ENCODE data around the gene ARPC5. TPM values are rescaled to one million over a fixed set of nuclear protein-coding genes. Genes with fewer than 3 reads are reported as not detected.

The ARPC5 gene
- total and polyA plus RNA-seq, 2 of the 8 experiments (the other 6 are each of a cell fraction or from before 2014, with no cell fraction given) = 24.0 to 60.8 TPM

GRCh38 chr1:183653876-183654451 is 18.4 kb upstream of the ARPC5 start:
- TF ChIP-seq BCL11A (IDR thresholded peaks at IDR 0.05; ENCODE audit: low read depth in 2 of 2, low read length in 2 of 2) = no peak
- no peak for TF ChIP-seq SUZ12 (IDR thresholded peaks at IDR 0.05; ENCODE audit: low read length)
- no peak for TF ChIP-seq POLR2AphosphoS5 (IDR thresholded peaks at IDR 0.05; ENCODE audit: low read depth, low read length)
- TF ChIP-seq CBX8 (IDR thresholded peaks at IDR 0.05; ENCODE audit: borderline replicate concordance, low read depth, low read length) = no peak
- TF ChIP-seq, protein P1, sequence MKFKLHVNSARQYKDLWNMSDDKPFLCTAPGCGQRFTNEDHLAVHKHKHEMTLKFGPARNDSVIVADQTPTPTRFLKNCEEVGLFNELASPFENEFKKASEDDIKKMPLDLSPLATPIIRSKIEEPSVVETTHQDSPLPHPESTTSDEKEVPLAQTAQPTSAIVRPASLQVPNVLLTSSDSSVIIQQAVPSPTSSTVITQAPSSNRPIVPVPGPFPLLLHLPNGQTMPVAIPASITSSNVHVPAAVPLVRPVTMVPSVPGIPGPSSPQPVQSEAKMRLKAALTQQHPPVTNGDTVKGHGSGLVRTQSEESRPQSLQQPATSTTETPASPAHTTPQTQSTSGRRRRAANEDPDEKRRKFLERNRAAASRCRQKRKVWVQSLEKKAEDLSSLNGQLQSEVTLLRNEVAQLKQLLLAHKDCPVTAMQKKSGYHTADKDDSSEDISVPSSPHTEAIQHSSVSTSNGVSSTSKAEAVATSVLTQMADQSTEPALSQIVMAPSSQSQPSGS (IDR thresholded peaks at IDR 0.05; ENCODE audit: low read length) = no peak
- H2AK5ac ChIP-seq (ENCODE audit: low read depth, low read length) = no peak overlapping the region
- no peaks in the 10 kb centered on the region for H3K79me1 ChIP-seq (ENCODE audit: low read depth, low read length)
- H2BK12ac ChIP-seq (ENCODE audit: low read depth, low read length) = no peak overlapping the region
- H2BK15ac ChIP-seq (ENCODE audit: low read length) = no peak overlapping the region
- H4K5ac ChIP-seq (ENCODE audit: insufficient read length, low read depth, low read length) = no peak overlapping the region
- CTCF ChIA-PET (ENCODE audit: partially characterized antibody) = interaction anchor here (0.5 to 6.2 kb wide), 18 partner anchors 9 to 290 kb away, joined by 3 to 87 read pairs (median 4); no protein-coding TSS in a partner anchor
- no peak overlapping the region for H3K23ac ChIP-seq (ENCODE audit: insufficient read length)
- H3K14ac ChIP-seq (ENCODE audit: insufficient read length) = no peak overlapping the region
- no peak overlapping the region for H4K91ac ChIP-seq (replicated peaks; ENCODE audit: insufficient read length, low read length)
- no peak overlapping the region for H3K4ac ChIP-seq (replicated peaks; ENCODE audit: insufficient read length, low read depth, low read length)
- no peaks in the 10 kb centered on the region for H4K20me1 ChIP-seq (replicated peaks in 1 of 2; ENCODE audit: control insufficient read depth in 1 of 2, insufficient read depth in 2 of 2, low read length in 2 of 2)
- no peaks in the 10 kb centered on the region for H3K79me2 ChIP-seq (ENCODE audit: control insufficient read depth in 1 of 2, insufficient read depth in 2 of 2, low read length in 2 of 2)
- H3K9ac ChIP-seq (replicated peaks in 1 of 4; ENCODE audit: extremely low read depth in 1 of 4, low read depth in 3 of 4, low read length in 3 of 4) = no peak overlapping the region
- no peaks in the 10 kb centered on the region for H3K36me3 ChIP-seq (ENCODE audit: control insufficient read depth in 2 of 4, insufficient read depth in 4 of 4, low read length in 3 of 4)
- H3K9me3 ChIP-seq (ENCODE audit: insufficient read depth in 2 of 2, low read depth in 1 of 2, low read length in 1 of 2) = peaks cover 0 to 7% of the 10 kb centered on the region in 2 experiments; a peak in 1 of 4 replicates
- 94% methylated on average over 4 of the region's 4 CpGs; no CpG with 5 or more reads in 1 of the 2 experiments for WGBS, 2 experiments (ENCODE audit: extremely low coverage in 1 of 2, insufficient coverage in 1 of 2, insufficient read length in 1 of 2, insufficient replicate concordance in 2 of 2, low coverage in 1 of 2, low lambda C conversion rate in 2 of 2, missing lambda C conversion rate in 1 of 2)
- H3K56ac ChIP-seq (replicated peaks; ENCODE audit: insufficient read length, low read depth, low read length) = no peak overlapping the region
- no peak overlapping the region for H2AFZ ChIP-seq (ENCODE audit: low read length)
- no peak overlapping the region for H2BK20ac ChIP-seq (ENCODE audit: low read length)
- no peak overlapping the region for H2BK5ac ChIP-seq (ENCODE audit: low read depth, low read length)
- POLR2A ChIA-PET (ENCODE audit: partially characterized antibody) = no interaction called here
- no peak overlapping the region for H3K4me2 ChIP-seq (ENCODE audit: insufficient read depth in 1 of 2, low read depth in 2 of 2, low read length in 2 of 2)
- FAIRE-seq (no peak), DNase-seq (ENCODE audit: low read depth in 1 of 2, low spot score in 2 of 2) (no peak)
- H3K27ac ChIP-seq (ENCODE audit: low read depth, low read length) = no peak overlapping the region
- H3K23me2 ChIP-seq (ENCODE audit: low read depth, low read length) = no peaks in the 10 kb centered on the region
- H3K4me1 ChIP-seq (replicated peaks in 1 of 4; ENCODE audit: control insufficient read depth in 3 of 4, insufficient read depth in 4 of 4, low read length in 3 of 4) = no peaks in the 10 kb centered on the region
- no peak overlapping the region for H3K4me3 ChIP-seq (ENCODE audit: extremely low read depth in 1 of 4, insufficient read depth in 2 of 4, low read depth in 3 of 4, low read length in 4 of 4)
- H3K18ac ChIP-seq (ENCODE audit: extremely low read depth, low read length) = no peak overlapping the region
- H2BK120ac ChIP-seq (replicated peaks; ENCODE audit: low read depth, low read length) = no peak overlapping the region
- no peaks in the 10 kb centered on the region for H3K27me3 ChIP-seq (replicated peaks in 1 of 4; ENCODE audit: control insufficient read depth in 3 of 4, extremely low read depth in 1 of 4, insufficient read depth in 3 of 4, low read length in 3 of 4)
- H4K8ac ChIP-seq (ENCODE audit: extremely low read depth, insufficient read depth, low read length) = no peak overlapping the region
